Adrenal gland (tissue), 12 donors: ENCODE results near the gene MED20. TPM values are rescaled to one million over a fixed set of nuclear protein-coding genes. Genes with fewer than 3 reads are reported as not detected.
A peak's percentile ranks its signal among the peaks of the same experiment; 100 is the strongest.
"Not testable (repeated sequence)": the region's sequence is repeated elsewhere in the genome, so short reads cannot be mapped to it uniquely, and the experiment has no call there.

Experiments used
- DNase-seq, 7 donors: peaks; one replicate each; pipeline ENCODE4 v3.0.0-alpha.2; 2019 to 2020
- H3K27ac ChIP-seq, 5 donors: fragments of 200-600 bp; sonication (generic) in 4 of 5; 1 replicate in 3 of 5; 2 replicates in 2 of 5; pipeline versions ENCODE4 v1.5.1 to v1.8.0; 2016 to 2020; ENCODE audit warnings: mild to moderate bottlenecking in 1 of 5
- H3K27me3 ChIP-seq: fragments of 200-600 bp; 2 replicates; pipeline ENCODE4 v1.8.0; 2021
- H3K36me3 ChIP-seq, 2 donors: fragments of 200-600 bp; replicated peaks in 1 of 2; 1 replicate in 1 of 2; 2 replicates in 1 of 2; pipeline versions ENCODE4 v1.5.1 to v1.8.0; 2018 to 2022
- H3K4me1 ChIP-seq, 2 donors: fragments of 200-600 bp; replicated peaks in 1 of 2; 1 replicate in 1 of 2; 2 replicates in 1 of 2; pipeline versions ENCODE4 v1.5.1 to v1.8.0; 2018 to 2021
- H3K4me3 ChIP-seq, 4 donors: fragments of 200-600 bp; sonication (generic) in 3 of 4; one replicate each; pipeline ENCODE4 v1.5.1; 2016 to 2018
- H3K9me3 ChIP-seq, 3 donors: fragments of 200-600 bp; sonication (generic) in 1 of 3; replicated peaks in 1 of 3; 1 replicate in 2 of 3; 2 replicates in 1 of 3; pipeline versions ENCODE4 v1.5.1 to v1.8.0; 2016 to 2021
- POLR2A ChIP-seq, 2 donors: fragments of 450-650 bp; IDR thresholded peaks; one replicate each; pipeline ENCODE4 v1.6.1; 2017; ENCODE audit warnings: antibody characterized with exemption in 2 of 2, mild to moderate bottlenecking in 2 of 2, moderate library complexity in 1 of 2
- WGBS, 4 donors: extraction: QIAGEN DNeasy Blood & Tissue Kit in 2 of 4; methylation state at CpG; one replicate each; pipeline versions ENCODE4 v1.1.5 to v1.1.7; 2013 to 2017; 5-methylcytosine and 5-hydroxymethylcytosine counted together
- intact Hi-C, 2 donors: fragments of 100-400 bp; cut with DNase I; formaldehyde crosslinking; loops; one replicate each; pipeline versions ENCODE4 v1.14.1 to v1.15.0; 2022 to 2023
- polyA plus RNA-seq, 3 donors: library from polyadenylated mRNA; stranded (reverse); fragments of 200-250 nt in 2 of 3; fragments of 350-450 nt in 1 of 3; fragmentation: Illumina TruSeq in 1 of 3; extraction: RNeasy Lipid Tissue Mini Kit (QIAGEN cat#74804) in 1 of 3; gene quantifications; one replicate each; pipeline ENCODE4 v1.2.3, GENCODE V29; 2013 to 2014
- total RNA-seq, 9 donors: library from RNA; depleted of rRNA in 4 of 9; stranded (reverse); fragments of >200 nt in 4 of 9; fragments of 120-200 nt in 1 of 9; fragmentation: NEBNext Ultra II Directional in 1 of 9; extraction: Animal tissue kit (Norgen Biotek cat#: 25700) in 1 of 9; gene quantifications; one replicate each; pipeline versions ENCODE4 v1.1.0 to v1.2.4, GENCODE V29; 2013 to 2023
- TF ChIP-seq, protein P1 (sequence below), 6 experiments: fragments of 450-650 bp in 4 of 6; fragments of 200-600 bp in 2 of 6; sonication (generic) in 1 of 6; IDR thresholded peaks; 1 replicate in 5 of 6; 2 replicates in 1 of 6; pipeline versions ENCODE4 v1.5.1 to v1.8.0; 2016 to 2021; ENCODE audit warnings: antibody characterized with exemption in 6 of 6, mild to moderate bottlenecking in 2 of 6, moderate library complexity in 1 of 6
- donor health status: healthy with polysubstance abuse.
- donor health status: Bipolar disorder and iron deficiency.
- donor health status: DM: yes; HTN: yes; CAD: no.
- donor health status: DM: no; HTN: no; CAD: no.
- donor health status: DM: no; HTN: no; CAD: no.
- donor health status: DM: yes; HTN: yes; CAD: no.

MED20 gene
- total and polyA plus RNA-seq, 12 donors: 8.2 to 36.5 (median 23.1) TPM

DNA sequence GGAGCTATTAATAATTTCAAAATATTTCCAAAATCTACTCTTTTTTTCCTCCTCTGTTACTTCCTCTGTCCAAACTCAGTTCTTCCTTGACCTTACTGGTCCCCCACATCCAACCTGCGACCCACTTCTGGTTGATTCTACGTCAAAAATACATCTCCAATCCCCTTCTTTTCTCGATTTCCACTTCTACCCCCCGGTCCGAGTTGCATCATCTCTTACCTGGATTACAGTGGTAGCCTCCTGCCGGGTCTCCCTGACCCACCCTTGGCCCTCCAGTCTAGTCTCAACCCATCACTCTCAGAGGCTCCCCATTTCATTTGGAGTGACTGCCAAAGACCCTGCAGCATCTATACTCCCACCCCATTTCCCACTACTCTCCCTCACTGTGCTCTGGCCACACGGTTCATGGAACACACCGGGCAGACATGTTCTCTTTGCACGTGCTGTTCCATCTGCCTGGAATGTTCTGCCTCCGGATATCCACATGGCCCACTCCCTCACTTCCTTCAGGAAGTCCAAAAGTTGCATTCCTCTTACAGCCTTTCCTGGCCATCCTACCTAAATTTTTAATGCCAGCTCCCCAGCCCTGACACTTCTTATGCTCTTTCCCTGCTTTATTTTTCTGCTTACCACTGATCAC lies 26.8 kb upstream of the MED20 start:
- Histone ChIP-seq H3K4me1 (peaks cover 0 to 10% of the 10 kb centered on the region in 2 donors), H3K27me3 (no peaks in the 10 kb centered on the region), H3K4me3 (no peak overlapping the region), H3K36me3 (no peaks in the 10 kb centered on the region), H3K9me3 (no peaks in the 10 kb centered on the region), H3K27ac (no peak overlapping the region)
- intact Hi-C loops: no loop called here
- WGBS, 4 donors: 84 to 89% (median 87%) methylated on average over 10 of the region's 10 CpGs
- no peak for DNase-seq
- no peak for TF ChIP-seq POLR2A (IDR thresholded peaks at IDR 0.05)
- TF ChIP-seq, protein P1, sequence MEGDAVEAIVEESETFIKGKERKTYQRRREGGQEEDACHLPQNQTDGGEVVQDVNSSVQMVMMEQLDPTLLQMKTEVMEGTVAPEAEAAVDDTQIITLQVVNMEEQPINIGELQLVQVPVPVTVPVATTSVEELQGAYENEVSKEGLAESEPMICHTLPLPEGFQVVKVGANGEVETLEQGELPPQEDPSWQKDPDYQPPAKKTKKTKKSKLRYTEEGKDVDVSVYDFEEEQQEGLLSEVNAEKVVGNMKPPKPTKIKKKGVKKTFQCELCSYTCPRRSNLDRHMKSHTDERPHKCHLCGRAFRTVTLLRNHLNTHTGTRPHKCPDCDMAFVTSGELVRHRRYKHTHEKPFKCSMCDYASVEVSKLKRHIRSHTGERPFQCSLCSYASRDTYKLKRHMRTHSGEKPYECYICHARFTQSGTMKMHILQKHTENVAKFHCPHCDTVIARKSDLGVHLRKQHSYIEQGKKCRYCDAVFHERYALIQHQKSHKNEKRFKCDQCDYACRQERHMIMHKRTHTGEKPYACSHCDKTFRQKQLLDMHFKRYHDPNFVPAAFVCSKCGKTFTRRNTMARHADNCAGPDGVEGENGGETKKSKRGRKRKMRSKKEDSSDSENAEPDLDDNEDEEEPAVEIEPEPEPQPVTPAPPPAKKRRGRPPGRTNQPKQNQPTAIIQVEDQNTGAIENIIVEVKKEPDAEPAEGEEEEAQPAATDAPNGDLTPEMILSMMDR (IDR thresholded peaks at IDR 0.05): no peak

DNA sequence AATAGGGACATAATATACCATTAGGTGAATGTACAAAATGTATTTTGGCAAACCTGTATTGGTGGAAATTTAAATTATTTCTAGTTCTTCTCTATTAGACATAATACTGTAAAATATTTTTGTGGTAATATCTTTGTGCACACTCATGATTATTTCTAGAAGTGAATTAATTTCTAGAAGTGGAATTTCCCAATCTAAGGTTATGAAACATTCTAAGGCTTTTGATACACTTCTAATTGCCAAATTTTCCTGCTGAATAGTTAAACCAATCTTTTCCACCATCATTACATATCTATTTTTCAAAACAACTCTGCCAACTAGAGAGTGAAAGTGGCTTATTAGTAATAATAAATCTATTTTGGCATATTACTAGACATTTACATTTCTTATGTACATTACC lies 22.5 kb upstream of the MED20 start:
- TF ChIP-seq, protein P1 (IDR thresholded peaks at IDR 0.05): no peak
- no peak for TF ChIP-seq POLR2A (IDR thresholded peaks at IDR 0.05)
- Histone ChIP-seq H3K4me3 (no peak overlapping the region), H3K36me3 (no peaks in the 10 kb centered on the region), H3K27me3 (no peaks in the 10 kb centered on the region), H3K9me3 (no peaks in the 10 kb centered on the region), H3K4me1 (peaks cover 18 to 39% of the 10 kb centered on the region in 2 donors), H3K27ac (peak overlapping the region in 1 of 5 donors; percentile 9)
- intact Hi-C loops: no loop called here
- DNase-seq: no peak

DNA sequence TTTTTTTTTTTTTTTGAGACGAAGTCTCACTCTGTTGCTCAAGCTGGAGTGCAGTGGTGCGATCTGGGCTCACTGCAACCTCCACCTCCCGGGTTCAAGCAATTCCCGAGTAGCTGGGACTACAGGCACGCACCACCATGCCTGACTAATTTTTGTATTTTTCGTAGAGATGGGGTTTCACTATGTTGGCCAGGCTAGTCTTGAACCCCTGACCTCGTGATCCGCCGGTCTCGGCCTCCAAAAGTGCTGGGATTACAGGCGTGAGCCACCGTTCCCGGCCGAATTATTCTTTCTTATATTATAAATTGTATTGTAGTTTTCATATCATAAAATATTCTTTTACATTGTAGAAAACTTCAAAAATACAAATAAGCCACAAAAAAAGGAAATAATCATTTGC lies 21.9 kb upstream of the MED20 start:
- DNase-seq, intact Hi-C loops, H3K27me3 ChIP-seq, H3K4me3 ChIP-seq, H3K36me3 ChIP-seq, H3K9me3 ChIP-seq: not testable (repeated sequence)
- WGBS, 4 donors: 88 to 93% (median 90%) methylated on average over 14 of the region's 14 CpGs
- H3K27ac ChIP-seq: peak overlapping the region in 2 of 5 donors; percentile 84 to 85
- H3K4me1 ChIP-seq: peaks cover 23 to 45% of the 10 kb centered on the region in 2 donors

DNA sequence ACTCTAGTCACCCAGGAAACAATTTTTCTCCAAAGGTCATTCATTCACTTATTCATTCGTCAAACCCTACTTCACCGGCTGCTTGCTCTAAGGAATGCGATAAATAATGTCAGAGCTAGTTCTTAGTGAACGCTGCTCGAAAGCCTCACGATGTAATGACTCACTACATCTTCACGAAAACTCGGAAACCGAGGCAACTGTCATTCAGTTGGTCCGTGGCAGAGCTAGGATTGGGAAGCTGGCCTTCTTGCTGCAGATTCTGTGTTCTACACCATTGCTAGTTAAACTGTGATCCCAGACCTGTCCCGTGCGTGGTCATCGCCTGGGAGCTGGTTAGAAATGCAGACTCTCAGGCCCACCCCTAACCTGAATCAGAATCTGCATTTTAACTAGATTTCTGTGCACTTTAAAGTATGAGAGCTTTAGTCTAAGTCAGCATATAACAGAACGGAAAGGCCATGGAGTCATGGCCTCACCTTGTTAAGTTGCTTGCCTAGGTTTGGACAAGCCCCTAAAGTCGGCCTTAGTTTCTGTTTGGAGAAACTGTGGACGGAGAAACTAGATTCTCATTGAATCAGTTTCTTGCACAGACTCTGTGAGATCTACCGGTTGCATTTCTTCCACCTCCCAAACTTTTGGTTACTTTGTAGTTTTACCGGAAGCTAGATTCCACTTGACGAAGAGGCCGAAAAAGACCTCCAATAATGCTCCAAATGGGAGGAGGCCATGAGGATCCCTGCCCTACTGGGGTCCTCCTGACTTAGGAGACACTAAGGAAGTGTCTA lies 21.3 kb upstream of the MED20 start:
- WGBS, 4 donors: 28 to 32% (median 31%) methylated on average over 20 of the region's 20 CpGs
- peak overlapping the region in 2 of 4 donors; percentile 38 to 88 for H3K4me3 ChIP-seq
- TF ChIP-seq, protein P1 (IDR thresholded peaks at IDR 0.05): no peak
- no peak for TF ChIP-seq POLR2A (IDR thresholded peaks at IDR 0.05)
- intact Hi-C loops: no loop called here
- peak overlapping the region; percentile 40 to 97 (median 84) for H3K27ac ChIP-seq
- H3K27me3 ChIP-seq: no peaks in the 10 kb centered on the region
- H3K4me1 ChIP-seq: peaks cover 23 to 51% of the 10 kb centered on the region in 2 donors
- DNase-seq: peak in 2 of 7 donors; percentile 55 to 82
- no peaks in the 10 kb centered on the region for H3K36me3 ChIP-seq
- H3K9me3 ChIP-seq: no peaks in the 10 kb centered on the region
